Endothelial cell of umbilical vein (primary cell): ENCODE measurements around the gene C10orf67. TPM values are rescaled to one million over a fixed set of nuclear protein-coding genes. Genes with fewer than 3 reads are reported as not detected.

ENCODE experiments used
- BruUV-seq: library from RNA; stranded (reverse); fragments of 400-500 nt; replicated peaks from 2 replicates; lab custom pipeline; 2021; lab: Mats Ljungman, UMichigan
- CTCF ChIA-PET: fragments of 300-600, 350-600 bp; sonication (Branson Sonifier 250); formaldehyde crosslinking; loops from one replicate; lab custom pipeline; 2021; ENCODE audit warnings: antibody characterized with exemption, inconsistent platforms; lab: Charles Lee
- POLR2A ChIA-PET: fragments of 300-600, 350-600 bp; sonication (Branson Sonifier 250); formaldehyde crosslinking; loops from one replicate; lab custom pipeline; 2021; ENCODE audit warnings: antibody characterized with exemption, inconsistent platforms; lab: Charles Lee
- DNase-seq: peaks from one replicate; pipeline ENCODE4 v3.0.0-alpha.2; 2011; ENCODE audit warnings: low read depth, low spot score
- FAIRE-seq: peaks from 2 replicates; lab custom pipeline; 2011; peaks lifted over from hg19 to GRCh38; lab: Jason Lieb, UNC
- H2AFZ ChIP-seq: 2 replicates; pipeline ENCODE4 v1.6.0; 2012; ENCODE audit warnings: low read depth, low read length, control low read depth, inconsistent platforms
- H3K27ac ChIP-seq: 2 replicates; pipeline ENCODE4 v1.5.1; 2011; ENCODE audit warnings: low read depth, mild to moderate bottlenecking, control low read depth, low read length, moderate library complexity; ENCODE audit not compliant: insufficient read depth
- H3K27me3 ChIP-seq, 2 experiments: 2 replicates each; pipeline versions ENCODE4 v1.6.0 to v1.6.1; 2011; ENCODE audit warnings: low read length in 2 of 2, mixed read lengths in 1 of 2; ENCODE audit not compliant: control insufficient read depth in 2 of 2, insufficient read depth in 2 of 2
- H3K36me3 ChIP-seq, 2 experiments: 2 replicates in 1 of 2; 3 replicates in 1 of 2; pipeline ENCODE4 v1.5.1; 2011; ENCODE audit warnings: low read length in 2 of 2, mild to moderate bottlenecking in 1 of 2, moderate library complexity in 1 of 2; ENCODE audit not compliant: control insufficient read depth in 2 of 2, insufficient read depth in 2 of 2; ENCODE audit errors: extremely low read depth in 1 of 2
- H3K4me1 ChIP-seq: 3 replicates; pipeline ENCODE4 v1.5.1; 2011; ENCODE audit warnings: mild to moderate bottlenecking, low read length; ENCODE audit not compliant: control insufficient read depth, insufficient read depth; ENCODE audit errors: extremely low read depth
- H3K4me2 ChIP-seq: 2 replicates; pipeline ENCODE4 v1.6.1; 2011; ENCODE audit warnings: low read length, control low read depth, mixed read lengths; ENCODE audit not compliant: insufficient read depth
- H3K4me3 ChIP-seq, 3 experiments: fragments of 200-600 bp in 1 of 3; sonication (generic), shearing (Covaris generic) in 1 of 3; replicated peaks in 1 of 3; 2 replicates each; pipeline ENCODE4 v1.5.1; 2011 to 2016; ENCODE audit warnings: control low read depth in 3 of 3, low read length in 3 of 3, mild to moderate bottlenecking in 2 of 3, inconsistent platforms in 1 of 3, low read depth in 1 of 3, moderate library complexity in 1 of 3; ENCODE audit not compliant: insufficient read depth in 1 of 3
- H3K79me2 ChIP-seq: 2 replicates; pipeline ENCODE4 v1.6.0; 2012; ENCODE audit warnings: low read length, inconsistent platforms; ENCODE audit not compliant: control insufficient read depth, insufficient read depth
- H3K9ac ChIP-seq: replicated peaks from 2 replicates; pipeline ENCODE3; 2011; ENCODE audit warnings: low read length, control low read depth; ENCODE audit not compliant: insufficient read depth; ENCODE audit errors: extremely low read depth
- H3K9me1 ChIP-seq: replicated peaks from 3 replicates; pipeline ENCODE4 v1.6.0; 2011; ENCODE audit warnings: mild to moderate bottlenecking, low read length; ENCODE audit not compliant: control insufficient read depth, insufficient read depth; ENCODE audit errors: extremely low read depth
- H3K9me3 ChIP-seq: replicated peaks from 2 replicates; pipeline ENCODE4 v1.5.1; 2012; ENCODE audit warnings: low read length, inconsistent platforms; ENCODE audit not compliant: control insufficient read depth, insufficient read depth
- H4K20me1 ChIP-seq: replicated peaks from 2 replicates; pipeline ENCODE3; 2011; ENCODE audit warnings: mild to moderate bottlenecking, low read length; ENCODE audit not compliant: control insufficient read depth, insufficient read depth; ENCODE audit errors: extremely low read depth
- EZH2 ChIP-seq: IDR thresholded peaks from 2 replicates; pipeline ENCODE4 v1.6.1; 2012; ENCODE audit warnings: borderline replicate concordance, low read depth, mild to moderate bottlenecking, moderate library complexity, low read length, inconsistent platforms; ENCODE audit not compliant: severe bottlenecking
- FOS ChIP-seq: IDR thresholded peaks from 2 replicates; pipeline ENCODE4 v1.6.1; 2011; ENCODE audit warnings: mild to moderate bottlenecking, low read length, moderate library complexity, borderline replicate concordance; ENCODE audit not compliant: insufficient read depth
- GATA2 ChIP-seq: IDR thresholded peaks from 2 replicates; pipeline ENCODE4 v1.7.0; 2011; ENCODE audit warnings: low read depth, mild to moderate bottlenecking, moderate library complexity, mixed read lengths, low read length; ENCODE audit not compliant: insufficient read length, insufficient read depth
- JUN ChIP-seq: IDR thresholded peaks from 2 replicates; pipeline ENCODE4 v1.6.1; 2011; ENCODE audit warnings: borderline replicate concordance, low read depth; ENCODE audit not compliant: insufficient read length, insufficient read depth
- MYC ChIP-seq: IDR thresholded peaks from one replicate; pipeline ENCODE4 v1.6.1; 2011; ENCODE audit warnings: mild to moderate bottlenecking, low read depth, low read length
- POLR2A ChIP-seq: IDR thresholded peaks from 2 replicates; pipeline ENCODE4 v1.6.1; 2012; ENCODE audit warnings: low read depth, mild to moderate bottlenecking, control low read depth, low read length
- POLR2AphosphoS5 ChIP-seq: IDR thresholded peaks from 2 replicates; pipeline ENCODE4 v1.6.1; 2012; ENCODE audit warnings: low read depth, mild to moderate bottlenecking, control low read depth, low read length, moderate library complexity; ENCODE audit not compliant: insufficient read depth
- dilution Hi-C: fragments of 300-500 bp; cut with MboI; formaldehyde crosslinking; loops from one replicate; pipeline ENCODE4 v1.15.0; 2019; ENCODE audit warnings: low sequenced_read_pairs; ENCODE audit not compliant: extremely low pct_ligation_motif_present
- intact Hi-C: fragments of 100-400 bp; cut with micrococcal nuclease; formaldehyde crosslinking; loops from one replicate; pipeline ENCODE4 v1.10.0; 2022
- polyA plus RNA-seq, 4 experiments: library from polyadenylated mRNA; depleted of rRNA in 3 of 4; stranded (reverse) in 3 of 4; unstranded in 1 of 4; fragments of >200 nt; gene quantifications; 2 replicates each; pipeline versions ENCODE4 v1.2.1 to v1.2.3, GENCODE V29; 2011 to 2012; ENCODE audit warnings: missing spikeins in 1 of 4
- total RNA-seq: library from RNA; stranded (reverse); gene quantifications from 2 replicates; pipeline ENCODE4 v1.2.3, GENCODE V29; 2021
- TF ChIP-seq, protein P1 (sequence below), 2 donors: IDR thresholded peaks; 1 replicate in 1 of 2; 2 replicates in 1 of 2; pipeline ENCODE4 v1.5.1; 2011; ENCODE audit warnings: low read length in 2 of 2, mild to moderate bottlenecking in 2 of 2, moderate library complexity in 2 of 2, control low read depth in 1 of 2, inconsistent platforms in 1 of 2, low read depth in 1 of 2; ENCODE audit not compliant: insufficient read depth in 1 of 2; ENCODE audit errors: extremely low read depth in 1 of 2
- TF ChIP-seq, protein P2 (sequence below): IDR thresholded peaks from 2 replicates; pipeline ENCODE4 v1.6.1; 2011; ENCODE audit not compliant: insufficient read depth, insufficient read length

Gene C10orf67
- total and polyA plus RNA-seq, 2 donors (not counting 3 experiments of a cell fraction or from before 2014, with no cell fraction given) = not detected

DNA sequence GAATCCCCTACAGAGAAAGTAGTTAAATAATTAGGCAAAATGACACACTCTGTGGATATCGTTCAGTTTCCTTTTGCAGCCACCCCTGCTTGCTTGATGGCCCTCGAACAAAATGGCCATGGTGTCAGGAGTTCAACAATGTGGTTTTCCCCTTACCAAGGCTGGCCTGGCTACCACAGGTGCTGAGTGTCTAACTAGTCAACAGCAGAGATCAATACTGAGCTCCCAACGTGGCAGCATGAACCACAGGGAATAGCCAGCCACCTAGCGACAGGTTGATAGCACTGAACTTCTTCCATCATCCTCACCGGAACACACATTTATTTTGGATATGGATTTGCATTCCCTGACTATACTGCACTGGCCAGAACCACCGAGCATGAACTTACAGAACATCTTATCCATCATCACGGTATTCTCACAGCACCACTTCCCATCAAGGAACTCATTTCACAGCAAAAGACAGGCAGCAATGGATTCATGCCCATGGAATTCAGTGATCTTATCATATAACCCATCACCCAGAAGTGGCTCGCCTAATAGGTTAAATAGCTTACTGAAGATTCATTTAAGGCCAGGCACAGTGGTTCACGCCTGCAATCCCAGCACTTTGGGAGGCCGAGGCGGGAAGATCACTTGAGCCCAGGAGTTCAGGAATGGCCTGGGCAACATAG is 6.3 kb downstream of the C10orf67 start:
- no peak overlapping the region for H3K4me2 ChIP-seq
- no peak overlapping the region for H3K9ac ChIP-seq
- no peaks in the 10 kb centered on the region for H4K20me1 ChIP-seq
- dilution Hi-C loops (no loop called here), intact Hi-C loops (no loop called here)
- H3K27ac ChIP-seq = no peak overlapping the region
- CTCF ChIA-PET = interaction anchor here (1.6 kb wide), 1 partner anchor 24 kb away, joined by 5 read pairs; no protein-coding TSS in a partner anchor
- H3K36me3 ChIP-seq = no peaks in the 10 kb centered on the region
- no peak overlapping the region for H2AFZ ChIP-seq
- H3K4me1 ChIP-seq = no peaks in the 10 kb centered on the region
- no peak overlapping the region for H3K4me3 ChIP-seq
- no peaks in the 10 kb centered on the region for H3K9me1 ChIP-seq
- H3K9me3 ChIP-seq = no peaks in the 10 kb centered on the region
- no peaks in the 10 kb centered on the region for H3K27me3 ChIP-seq
- FAIRE-seq (no peak), DNase-seq (no peak)
- H3K79me2 ChIP-seq = no peaks in the 10 kb centered on the region
- POLR2A ChIA-PET = no interaction called here
- no peak for TF ChIP-seq POLR2A
- TF ChIP-seq GATA2 = no peak
- TF ChIP-seq, protein P1, sequence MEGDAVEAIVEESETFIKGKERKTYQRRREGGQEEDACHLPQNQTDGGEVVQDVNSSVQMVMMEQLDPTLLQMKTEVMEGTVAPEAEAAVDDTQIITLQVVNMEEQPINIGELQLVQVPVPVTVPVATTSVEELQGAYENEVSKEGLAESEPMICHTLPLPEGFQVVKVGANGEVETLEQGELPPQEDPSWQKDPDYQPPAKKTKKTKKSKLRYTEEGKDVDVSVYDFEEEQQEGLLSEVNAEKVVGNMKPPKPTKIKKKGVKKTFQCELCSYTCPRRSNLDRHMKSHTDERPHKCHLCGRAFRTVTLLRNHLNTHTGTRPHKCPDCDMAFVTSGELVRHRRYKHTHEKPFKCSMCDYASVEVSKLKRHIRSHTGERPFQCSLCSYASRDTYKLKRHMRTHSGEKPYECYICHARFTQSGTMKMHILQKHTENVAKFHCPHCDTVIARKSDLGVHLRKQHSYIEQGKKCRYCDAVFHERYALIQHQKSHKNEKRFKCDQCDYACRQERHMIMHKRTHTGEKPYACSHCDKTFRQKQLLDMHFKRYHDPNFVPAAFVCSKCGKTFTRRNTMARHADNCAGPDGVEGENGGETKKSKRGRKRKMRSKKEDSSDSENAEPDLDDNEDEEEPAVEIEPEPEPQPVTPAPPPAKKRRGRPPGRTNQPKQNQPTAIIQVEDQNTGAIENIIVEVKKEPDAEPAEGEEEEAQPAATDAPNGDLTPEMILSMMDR (IDR thresholded peaks at IDR 0.05; ENCODE audit: extremely low read depth in 1 of 2, insufficient read depth in 1 of 2, low read depth in 1 of 2, low read length in 2 of 2) = no peak
- no peak for TF ChIP-seq MYC
- TF ChIP-seq JUN = no peak
- BruUV-seq = no TSS peak

DNA sequence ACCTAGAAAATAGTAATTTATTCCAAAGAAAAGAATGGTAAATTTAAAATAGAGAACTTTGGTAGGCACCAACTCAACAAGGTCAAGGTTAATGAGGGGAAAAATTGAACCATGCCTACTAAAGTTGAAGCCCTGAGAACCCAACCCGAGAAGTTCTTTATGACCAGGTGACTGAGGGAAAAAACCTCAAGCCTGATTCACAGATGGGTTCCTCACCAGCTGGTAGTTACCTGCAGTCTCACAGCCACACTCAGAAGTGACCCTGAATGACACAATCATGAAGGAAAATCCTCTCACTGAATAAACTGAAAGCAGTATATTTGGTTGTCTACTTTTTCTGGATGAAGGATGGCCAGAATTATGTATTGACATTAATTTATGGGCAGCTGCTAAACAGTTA is 7.0 kb downstream of the C10orf67 start:
- intact Hi-C loops = no loop called here
- Histone ChIP-seq H3K9me3 (no peaks in the 10 kb centered on the region), H3K9me1 (no peaks in the 10 kb centered on the region), H2AFZ (no peak overlapping the region), H3K4me1 (no peaks in the 10 kb centered on the region), H4K20me1 (no peaks in the 10 kb centered on the region), H3K27me3 (no peaks in the 10 kb centered on the region), H3K79me2 (no peaks in the 10 kb centered on the region), H3K27ac (no peak overlapping the region), H3K9ac (no peak overlapping the region), H3K4me2 (no peak overlapping the region), H3K4me3 (no peak overlapping the region), H3K36me3 (no peaks in the 10 kb centered on the region)
- FAIRE-seq (no peak), DNase-seq (no peak)
- dilution Hi-C loops = no loop called here
- ChIA-PET CTCF (interaction anchor here (1.6 kb wide), 1 partner anchor 23 kb away, joined by 5 read pairs; no protein-coding TSS in a partner anchor), POLR2A (no interaction called here)
- TF ChIP-seq, protein P2, sequence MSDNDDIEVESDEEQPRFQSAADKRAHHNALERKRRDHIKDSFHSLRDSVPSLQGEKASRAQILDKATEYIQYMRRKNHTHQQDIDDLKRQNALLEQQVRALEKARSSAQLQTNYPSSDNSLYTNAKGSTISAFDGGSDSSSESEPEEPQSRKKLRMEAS = no peak
- TF ChIP-seq, protein P1 (IDR thresholded peaks at IDR 0.05; ENCODE audit: extremely low read depth in 1 of 2, insufficient read depth in 1 of 2, low read depth in 1 of 2, low read length in 2 of 2) = no peak
- no peak for TF ChIP-seq POLR2AphosphoS5
- TF ChIP-seq GATA2 = no peak
- TF ChIP-seq POLR2A = no peak
- TF ChIP-seq FOS = no peak
- no peak for TF ChIP-seq JUN
- TF ChIP-seq MYC = no peak
- TF ChIP-seq EZH2 = no peak
- no TSS peak for BruUV-seq
